GM19468 (cell line): ENCODE results near the gene GTF3C1.

Source experiments
- ATAC-seq: cut with Tn5 transposase; IDR thresholded peaks from one replicate; pipeline ENCODE4 v1.9.1; 2021; ENCODE audit warnings: mild to moderate bottlenecking, moderate library complexity, moderate number of reproducible peaks; ENCODE audit not compliant: unreplicated experiment; ENCODE audit errors: extremely low read depth

Gene GTF3C1, protein sequence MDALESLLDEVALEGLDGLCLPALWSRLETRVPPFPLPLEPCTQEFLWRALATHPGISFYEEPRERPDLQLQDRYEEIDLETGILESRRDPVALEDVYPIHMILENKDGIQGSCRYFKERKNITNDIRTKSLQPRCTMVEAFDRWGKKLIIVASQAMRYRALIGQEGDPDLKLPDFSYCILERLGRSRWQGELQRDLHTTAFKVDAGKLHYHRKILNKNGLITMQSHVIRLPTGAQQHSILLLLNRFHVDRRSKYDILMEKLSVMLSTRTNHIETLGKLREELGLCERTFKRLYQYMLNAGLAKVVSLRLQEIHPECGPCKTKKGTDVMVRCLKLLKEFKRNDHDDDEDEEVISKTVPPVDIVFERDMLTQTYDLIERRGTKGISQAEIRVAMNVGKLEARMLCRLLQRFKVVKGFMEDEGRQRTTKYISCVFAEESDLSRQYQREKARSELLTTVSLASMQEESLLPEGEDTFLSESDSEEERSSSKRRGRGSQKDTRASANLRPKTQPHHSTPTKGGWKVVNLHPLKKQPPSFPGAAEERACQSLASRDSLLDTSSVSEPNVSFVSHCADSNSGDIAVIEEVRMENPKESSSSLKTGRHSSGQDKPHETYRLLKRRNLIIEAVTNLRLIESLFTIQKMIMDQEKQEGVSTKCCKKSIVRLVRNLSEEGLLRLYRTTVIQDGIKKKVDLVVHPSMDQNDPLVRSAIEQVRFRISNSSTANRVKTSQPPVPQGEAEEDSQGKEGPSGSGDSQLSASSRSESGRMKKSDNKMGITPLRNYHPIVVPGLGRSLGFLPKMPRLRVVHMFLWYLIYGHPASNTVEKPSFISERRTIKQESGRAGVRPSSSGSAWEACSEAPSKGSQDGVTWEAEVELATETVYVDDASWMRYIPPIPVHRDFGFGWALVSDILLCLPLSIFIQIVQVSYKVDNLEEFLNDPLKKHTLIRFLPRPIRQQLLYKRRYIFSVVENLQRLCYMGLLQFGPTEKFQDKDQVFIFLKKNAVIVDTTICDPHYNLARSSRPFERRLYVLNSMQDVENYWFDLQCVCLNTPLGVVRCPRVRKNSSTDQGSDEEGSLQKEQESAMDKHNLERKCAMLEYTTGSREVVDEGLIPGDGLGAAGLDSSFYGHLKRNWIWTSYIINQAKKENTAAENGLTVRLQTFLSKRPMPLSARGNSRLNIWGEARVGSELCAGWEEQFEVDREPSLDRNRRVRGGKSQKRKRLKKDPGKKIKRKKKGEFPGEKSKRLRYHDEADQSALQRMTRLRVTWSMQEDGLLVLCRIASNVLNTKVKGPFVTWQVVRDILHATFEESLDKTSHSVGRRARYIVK (N-terminal part only)

DNA sequence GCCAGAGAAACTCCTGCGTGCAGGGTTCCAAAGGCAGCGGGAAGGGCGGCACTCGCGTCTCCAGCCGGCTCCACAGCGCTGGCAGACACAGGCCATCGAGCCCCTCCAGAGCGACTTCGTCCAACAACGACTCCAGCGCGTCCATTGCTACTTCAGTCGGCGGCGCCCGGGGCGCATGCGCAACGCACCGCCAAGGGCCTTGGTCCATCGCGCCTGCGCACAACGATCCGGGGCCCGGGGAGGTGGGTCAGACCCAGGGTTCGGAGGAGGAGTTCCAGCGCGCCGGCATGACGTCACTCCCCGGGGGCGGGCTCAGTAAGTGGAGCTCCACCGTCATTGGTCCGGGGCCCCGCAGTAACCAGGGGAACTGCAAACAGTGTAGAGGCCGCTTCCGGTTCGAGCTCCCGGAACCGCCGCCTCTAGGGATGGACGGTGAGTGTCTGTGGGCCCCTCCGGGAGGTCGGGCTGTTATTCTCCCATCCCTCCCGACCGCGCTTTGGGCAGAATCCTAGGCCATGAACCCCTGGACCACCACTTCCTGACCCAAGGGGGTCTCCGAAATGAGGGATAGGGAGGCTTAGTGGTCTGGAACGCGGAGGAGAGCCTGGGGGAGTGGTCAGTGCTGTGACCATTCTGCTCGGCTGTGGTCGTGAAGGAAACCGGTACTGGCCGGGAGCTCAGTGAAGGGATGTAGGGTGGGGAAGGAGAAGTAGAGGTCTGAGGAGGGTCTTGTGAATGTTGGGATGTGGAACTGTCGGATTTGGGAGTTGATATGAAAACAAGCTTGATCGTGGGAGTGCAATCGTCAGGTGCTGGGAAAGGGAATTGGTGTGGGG is at the start of gene GTF3C1, which contains the start of gene KATNIP:
GTF3C1 (minus strand) TSS at position 168 of the 836 bp plus-strand sequence; CDS start at position 145, 23 bp downstream.
KATNIP (plus strand) TSS at position 399 of the 836 bp plus-strand sequence; CDS start at position 426, 27 bp downstream.
- peak; percentile 83 for ATAC-seq

DNA sequence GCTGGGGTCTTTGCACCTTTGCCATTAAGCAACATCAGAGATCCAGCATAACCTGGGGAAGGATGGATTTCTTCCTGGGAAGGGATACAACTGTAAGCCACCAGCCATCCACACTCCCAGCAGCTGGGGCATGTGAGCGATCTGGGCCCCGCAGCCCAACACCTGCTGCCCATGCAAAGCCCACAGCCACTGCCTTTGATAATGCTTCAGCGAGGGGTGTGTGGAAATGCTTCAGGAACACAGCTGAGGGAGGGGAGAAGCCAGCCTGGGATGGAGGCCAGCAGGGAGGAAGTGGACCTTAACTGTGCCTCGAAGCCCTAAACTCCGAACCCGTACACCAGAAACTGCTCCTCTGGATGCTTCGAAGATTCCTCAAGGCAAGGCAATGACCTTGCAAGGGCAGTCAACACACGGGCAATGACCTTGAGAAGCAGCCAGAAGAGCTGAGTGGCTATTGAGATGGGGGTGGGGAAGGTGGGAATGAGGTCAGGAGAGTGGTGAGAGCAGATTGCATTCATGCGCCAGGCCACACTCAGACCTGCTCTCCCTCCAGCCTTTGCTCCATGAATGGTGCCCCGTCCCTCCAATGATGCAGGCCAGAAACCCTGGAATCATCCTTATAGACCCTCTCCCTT is 49.3 kb upstream of the GTF3C1 start:
- ATAC-seq = no peak

DNA sequence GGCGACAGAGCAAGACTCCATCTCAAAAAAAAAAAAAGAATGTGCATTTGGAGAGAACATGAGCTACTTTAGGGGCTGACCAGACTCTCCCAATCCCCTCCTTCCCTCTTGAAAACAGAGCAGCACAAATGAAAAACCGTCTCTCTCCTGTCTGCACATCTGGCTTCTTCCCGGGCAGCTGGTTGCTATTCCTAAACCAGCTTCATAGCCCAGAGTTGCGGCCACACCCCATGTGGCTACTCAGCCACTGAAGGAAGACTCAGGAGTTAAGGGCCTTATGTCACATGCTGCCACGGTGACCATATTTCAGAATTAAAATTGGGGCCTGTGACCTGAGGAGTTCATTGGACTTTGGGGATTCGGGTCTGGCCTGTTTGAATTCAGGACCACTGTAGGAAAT is 48.5 kb upstream of the GTF3C1 start:
- no peak for ATAC-seq

DNA sequence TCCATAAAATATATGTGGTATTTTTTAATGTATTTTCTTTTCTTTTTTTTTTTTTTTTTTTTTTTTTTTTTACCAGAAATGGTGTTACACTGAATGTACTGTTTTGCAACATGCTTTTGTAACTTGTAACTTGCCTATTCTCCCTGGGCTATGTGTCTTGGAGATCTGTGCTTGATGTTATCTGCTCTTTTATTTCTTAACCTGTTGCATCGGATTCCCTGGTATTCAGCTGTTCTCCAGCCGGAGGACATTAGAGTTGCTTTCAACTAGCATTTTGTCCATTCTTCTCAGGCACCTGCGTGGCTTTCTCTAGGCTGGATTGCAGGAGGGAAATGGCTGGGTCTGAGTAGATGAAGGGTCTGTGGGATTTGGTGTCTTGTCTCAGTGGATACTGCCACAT is 47.6 kb upstream of the GTF3C1 start:
- no peak for ATAC-seq

DNA sequence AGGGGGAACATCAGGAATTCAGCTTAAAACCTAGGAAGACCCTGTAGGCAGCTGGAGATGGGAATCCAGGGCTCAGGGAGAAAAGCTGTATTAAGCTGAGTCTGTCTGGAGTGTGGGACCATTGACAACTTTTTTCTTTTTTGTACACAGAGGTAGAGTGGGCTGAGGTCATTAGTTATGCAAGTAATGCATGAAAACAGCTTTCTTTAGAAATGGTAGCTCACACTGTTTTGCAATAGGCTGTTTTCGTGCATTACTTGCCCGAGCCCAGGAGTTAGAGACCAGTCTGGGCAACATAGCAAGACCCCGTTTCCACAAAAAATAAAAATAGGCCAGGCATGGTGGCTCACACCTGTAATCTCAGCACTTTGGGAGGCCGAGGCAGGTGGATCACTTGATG is 46.7 kb upstream of the GTF3C1 start:
- no peak for ATAC-seq

DNA sequence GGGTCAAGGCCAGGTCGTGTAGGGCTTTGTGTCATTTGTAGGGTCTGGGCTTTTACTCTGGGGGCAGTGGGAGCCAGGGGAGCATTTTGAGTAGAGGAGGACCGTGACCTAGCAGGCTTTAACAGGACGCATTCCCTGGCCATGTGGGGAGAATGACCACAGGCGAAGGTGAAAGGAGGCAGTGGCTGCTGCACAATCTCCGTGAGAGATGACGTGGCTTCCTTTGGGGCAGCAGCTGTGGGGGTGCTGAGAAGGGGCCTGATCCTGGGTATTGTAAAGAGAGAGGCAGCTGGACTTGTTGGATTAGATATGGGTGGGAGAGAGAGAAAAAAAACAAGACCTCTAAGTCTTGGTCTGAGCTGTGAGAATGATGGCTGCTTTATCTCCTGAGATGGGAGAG is 46.3 kb upstream of the GTF3C1 start:
- no peak for ATAC-seq

DNA sequence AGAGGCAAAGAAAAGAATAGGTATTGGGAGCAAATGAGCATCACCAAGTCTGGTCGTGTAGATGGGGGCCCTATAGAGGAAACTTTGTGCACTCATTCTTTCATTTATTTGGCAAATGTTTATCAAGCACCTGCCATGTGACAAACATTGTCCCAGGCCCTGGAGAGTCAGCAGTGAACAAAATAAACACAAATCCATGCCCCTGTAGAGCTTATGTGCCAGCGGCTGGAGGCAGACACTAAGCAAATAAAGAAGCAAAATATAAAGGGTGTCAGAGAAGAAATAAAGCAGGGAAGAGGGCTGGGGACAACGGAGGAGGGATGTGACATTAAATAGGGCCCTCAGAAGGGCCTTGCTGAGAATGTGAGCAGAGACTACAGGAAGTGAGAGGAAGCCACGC is 45.8 kb upstream of the GTF3C1 start:
- no peak for ATAC-seq

DNA sequence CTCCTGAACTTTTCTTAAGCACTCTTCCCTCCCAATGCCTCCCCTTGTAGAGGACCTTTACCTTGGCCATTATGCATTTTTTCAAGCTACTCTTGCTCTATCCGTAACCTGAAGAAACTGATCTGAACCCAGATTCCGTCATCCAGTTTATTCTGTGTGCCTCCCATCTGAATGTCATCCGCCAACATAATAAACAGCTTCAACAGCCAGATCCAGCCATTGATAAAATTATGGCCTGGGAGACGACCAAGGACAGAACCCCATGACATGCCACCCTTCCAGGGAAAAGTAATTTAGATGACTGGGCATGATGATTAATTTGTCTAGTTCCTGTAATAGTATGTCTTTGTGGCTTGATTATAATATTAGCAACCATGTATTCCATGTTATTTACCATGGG is 42.1 kb upstream of the GTF3C1 start:
- ATAC-seq = no peak

DNA sequence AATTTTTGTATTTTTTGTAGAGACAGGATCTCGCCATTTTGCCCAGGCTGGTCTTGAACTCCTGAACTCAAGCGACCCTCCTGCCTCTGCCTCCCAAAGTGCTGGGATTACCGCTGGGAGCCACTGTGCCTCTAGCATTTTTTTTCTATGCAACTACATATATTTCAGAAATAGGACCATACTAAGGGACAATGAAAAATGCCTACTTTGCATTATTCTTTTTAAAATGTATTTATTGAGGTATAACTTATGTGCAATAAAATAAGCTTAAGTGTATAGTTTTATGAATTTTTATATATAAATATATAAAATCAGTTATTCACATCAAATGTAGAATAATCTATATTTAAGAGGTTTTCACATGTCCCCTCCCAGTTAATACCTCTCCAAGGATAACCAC is 38.3 kb upstream of the GTF3C1 start:
- ATAC-seq = no peak

DNA sequence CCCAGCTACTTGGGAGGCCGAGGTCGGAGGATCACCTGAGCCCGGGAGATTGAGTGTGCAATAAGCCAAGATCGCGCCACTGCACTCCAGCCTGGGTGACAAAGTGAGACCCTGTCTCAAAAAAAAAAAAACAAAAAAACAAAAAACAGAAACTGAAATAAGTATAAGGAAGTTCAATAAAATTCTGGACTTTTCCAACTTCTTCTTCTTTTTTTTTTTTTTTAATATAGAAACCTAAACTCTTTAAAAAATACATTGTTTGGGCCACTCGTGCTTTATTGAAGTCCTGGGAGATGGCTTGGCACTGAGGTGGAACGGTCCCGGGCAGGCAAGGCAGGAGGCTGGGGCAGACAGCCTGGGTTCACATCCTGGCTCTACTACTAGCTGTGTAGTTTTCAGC is 37.0 kb upstream of the GTF3C1 start:
- ATAC-seq = no peak

DNA sequence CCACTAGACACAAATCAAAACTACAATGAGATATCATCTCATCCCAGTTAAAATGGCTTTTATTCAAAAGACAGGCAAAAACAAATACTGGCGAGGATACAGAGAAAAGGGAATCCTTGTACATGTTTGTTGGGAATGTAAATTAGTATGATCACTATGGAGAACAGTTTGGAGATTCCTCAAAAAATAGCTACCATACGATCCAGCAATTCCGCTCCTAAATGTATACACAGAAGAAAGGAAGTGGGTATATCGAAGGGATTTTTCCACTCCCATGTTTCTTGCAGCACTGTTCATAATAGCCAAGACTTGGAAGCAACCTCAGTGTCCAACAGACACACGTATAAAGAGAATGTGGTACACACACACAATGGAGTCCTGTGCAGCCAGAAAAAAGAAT is 35.5 kb upstream of the GTF3C1 start:
- no peak for ATAC-seq

DNA sequence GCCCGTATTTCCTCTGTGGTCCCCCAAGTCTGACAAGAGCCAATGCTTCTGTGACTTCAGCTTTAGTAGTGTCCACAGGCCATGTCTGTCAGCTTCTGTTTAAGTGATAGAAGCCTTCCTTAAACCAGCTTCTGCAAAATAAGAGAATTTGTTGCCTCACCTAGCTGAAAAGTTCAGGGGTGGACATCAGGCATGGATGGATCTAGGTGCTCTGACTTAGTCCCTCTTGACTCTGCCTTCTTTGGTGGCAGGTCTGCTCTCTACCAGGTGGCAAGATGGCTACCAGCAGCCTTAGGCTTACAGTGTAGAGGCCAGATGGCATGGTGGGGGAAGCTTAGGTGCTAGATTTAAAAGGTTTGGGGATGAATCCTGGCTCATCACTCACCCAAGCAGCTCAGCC is 33.9 kb upstream of the GTF3C1 start:
- ATAC-seq = no peak

DNA sequence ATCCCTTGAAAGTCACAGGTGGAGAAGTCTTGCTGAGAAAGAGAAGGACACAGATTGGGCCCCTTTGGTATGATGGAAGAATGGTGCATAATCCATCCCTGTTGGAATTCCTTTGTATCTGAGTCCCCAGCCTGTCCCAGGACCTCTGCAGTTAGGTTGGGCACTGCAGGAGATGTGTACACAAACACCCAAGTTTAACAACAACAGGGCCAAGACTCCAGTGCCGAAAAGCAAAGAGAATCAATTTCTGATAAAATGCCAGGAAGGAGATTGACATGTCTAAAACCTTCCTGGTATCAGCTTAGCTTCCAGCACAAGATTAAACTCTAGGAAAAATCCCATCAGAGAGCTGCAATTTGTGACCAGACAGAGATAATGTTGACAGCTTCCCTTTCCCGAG is 33.2 kb upstream of the GTF3C1 start:
- no peak for ATAC-seq

DNA sequence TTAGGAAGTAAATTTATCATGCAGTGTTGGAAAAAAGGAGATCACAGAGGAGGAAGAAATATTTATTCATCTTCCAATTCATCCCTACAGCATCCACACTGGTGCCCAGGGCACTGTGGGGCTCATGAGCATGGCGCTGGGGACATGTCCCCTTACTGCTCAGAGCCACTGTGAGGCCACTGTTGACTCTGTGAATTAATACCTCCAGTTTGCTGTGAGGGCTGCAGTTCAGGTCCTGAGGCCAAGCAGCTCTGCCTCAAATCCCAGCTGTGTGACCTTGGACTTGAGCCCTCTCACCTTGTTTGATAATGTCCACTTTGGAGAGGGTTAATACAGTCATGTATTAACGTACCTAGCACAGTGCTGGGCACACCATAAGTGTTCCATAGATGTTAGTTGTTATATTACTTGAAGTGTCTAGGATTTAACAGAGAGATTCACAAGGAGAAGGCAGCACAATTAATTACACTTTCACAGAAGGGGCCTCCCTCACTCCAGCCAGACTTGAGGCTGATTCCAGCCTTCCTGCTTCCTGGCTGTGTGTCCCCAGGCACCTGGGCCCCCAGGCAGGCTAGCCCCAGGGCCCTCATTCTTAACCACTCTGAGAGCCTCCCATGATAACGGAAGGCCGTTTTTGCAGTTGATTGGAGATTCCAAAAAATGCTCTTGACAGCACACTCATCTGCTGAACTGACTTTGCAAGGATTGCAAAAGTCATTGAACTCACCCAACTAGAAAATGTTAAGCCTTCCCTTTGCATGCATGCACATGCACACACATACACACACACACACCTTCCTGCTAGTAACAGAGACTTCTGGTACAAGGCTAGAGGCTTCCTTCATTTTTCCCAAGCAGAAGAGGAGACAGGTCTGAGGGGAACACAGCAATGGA is 29.6 kb upstream of the GTF3C1 start:
- no peak for ATAC-seq

DNA sequence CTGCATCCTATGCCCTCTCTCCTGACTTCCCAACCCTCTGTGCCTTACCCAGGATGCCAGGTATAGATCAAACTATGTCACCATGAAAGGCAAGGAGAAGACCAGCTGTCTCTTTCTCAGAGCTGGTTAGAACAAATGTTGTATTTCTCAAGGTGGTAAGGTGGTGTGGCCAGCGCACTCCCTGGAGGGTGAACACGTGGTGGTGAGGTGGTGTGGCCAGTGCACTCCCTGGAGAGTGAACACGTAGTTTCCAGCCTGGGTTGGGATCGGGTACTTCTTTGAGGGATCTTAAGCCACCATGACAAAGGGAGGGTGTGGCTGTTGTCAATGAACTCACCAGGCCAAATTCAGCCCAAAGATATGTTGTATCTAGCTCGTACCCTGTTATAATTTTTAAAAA is 27.0 kb upstream of the GTF3C1 start:
- no peak for ATAC-seq

DNA sequence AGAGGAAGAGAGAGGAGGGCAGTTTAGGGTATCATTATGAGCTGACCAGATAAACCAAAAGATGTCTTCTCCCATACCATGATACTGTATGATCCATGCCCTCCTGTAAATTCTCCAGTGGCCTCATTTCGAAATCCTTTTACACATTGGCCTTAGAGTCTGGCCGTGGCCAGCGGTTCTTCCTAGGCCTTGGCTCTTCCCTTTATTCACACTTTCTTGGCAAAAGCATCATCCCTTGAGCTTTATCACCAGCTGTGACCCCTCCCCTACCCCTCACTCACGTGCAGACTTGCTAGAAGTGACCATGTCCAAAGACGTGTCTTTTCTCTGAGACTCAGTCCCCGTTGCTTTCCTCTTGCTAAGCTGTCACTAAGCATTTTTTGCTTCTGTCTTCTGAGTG is 23.0 kb upstream of the GTF3C1 start:
- ATAC-seq = no peak

DNA sequence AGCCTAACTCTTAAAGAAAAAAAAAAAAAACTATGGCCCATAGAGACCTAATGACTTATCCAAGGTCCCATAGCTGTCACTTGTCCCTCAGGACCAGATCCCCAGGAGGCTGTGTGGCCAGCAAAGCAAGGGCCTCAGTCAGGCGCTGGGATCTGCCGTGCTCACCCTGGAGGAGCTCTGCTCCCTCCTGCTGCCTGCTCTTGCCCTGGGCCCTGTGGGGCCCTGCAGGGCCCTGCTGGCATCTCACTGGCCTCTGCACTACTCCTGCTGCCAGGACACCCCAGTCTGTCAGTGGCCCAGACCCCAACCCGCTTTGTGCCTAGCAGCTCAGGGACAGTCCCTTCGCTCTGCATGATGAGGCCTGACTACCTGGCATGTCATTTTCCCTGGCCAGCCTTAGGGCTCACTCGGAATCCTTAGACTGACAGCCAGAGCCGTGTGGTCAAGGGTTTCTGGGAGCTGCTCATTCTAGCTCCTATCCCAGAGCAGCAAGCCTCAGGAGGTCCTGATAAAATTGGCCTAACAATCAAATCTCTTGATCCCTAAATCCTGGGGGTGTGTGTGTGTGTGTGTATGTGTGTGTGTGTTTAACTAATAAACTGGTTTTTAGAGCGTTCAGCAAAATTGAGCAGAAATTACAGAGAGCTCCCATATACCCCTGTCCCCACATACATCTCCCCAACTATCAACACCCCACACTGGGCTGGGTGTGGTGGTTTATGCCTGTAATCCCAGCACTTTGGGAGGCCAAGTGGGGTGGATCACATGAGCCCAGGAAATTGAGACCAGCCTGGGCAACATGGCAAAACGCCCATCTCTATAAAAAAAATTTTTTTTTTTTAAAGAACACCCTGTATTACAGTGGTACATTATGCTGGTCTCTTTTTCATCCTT is 22.0 kb upstream of the GTF3C1 start:
- no peak for ATAC-seq
